LHCN-M2 (cell line): ENCODE data around the gene ALG14. TPM values are rescaled to one million over a fixed set of nuclear protein-coding genes. Genes with fewer than 3 reads are reported as not detected.
"Not testable (repeated sequence)": the region's sequence is repeated elsewhere in the genome, so short reads cannot be mapped to it uniquely, and the experiment has no call there.

Experiments used
- DNase-seq: peaks from one replicate; pipeline ENCODE4 v3.0.0-alpha.2; 2012; ENCODE audit warnings: low read depth
- polyA plus RNA-seq: library from polyadenylated mRNA; unstranded; fragments of >200 nt; gene quantifications from one replicate; pipeline ENCODE4 v1.2.1, GENCODE V29; 2012; ENCODE audit warnings: missing spikeins
- total RNA-seq: library from RNA; depleted of rRNA; stranded (reverse); fragments of >200 nt; gene quantifications from 2 replicates; pipeline ENCODE4 v1.2.3, GENCODE V29; 2014; rRNA removed

The ALG14 gene, protein sequence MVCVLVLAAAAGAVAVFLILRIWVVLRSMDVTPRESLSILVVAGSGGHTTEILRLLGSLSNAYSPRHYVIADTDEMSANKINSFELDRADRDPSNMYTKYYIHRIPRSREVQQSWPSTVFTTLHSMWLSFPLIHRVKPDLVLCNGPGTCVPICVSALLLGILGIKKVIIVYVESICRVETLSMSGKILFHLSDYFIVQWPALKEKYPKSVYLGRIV
- total RNA-seq: 1.5 and 2.7 TPM in 2 replicates
- polyA plus RNA-seq: 3.6 TPM

DNA sequence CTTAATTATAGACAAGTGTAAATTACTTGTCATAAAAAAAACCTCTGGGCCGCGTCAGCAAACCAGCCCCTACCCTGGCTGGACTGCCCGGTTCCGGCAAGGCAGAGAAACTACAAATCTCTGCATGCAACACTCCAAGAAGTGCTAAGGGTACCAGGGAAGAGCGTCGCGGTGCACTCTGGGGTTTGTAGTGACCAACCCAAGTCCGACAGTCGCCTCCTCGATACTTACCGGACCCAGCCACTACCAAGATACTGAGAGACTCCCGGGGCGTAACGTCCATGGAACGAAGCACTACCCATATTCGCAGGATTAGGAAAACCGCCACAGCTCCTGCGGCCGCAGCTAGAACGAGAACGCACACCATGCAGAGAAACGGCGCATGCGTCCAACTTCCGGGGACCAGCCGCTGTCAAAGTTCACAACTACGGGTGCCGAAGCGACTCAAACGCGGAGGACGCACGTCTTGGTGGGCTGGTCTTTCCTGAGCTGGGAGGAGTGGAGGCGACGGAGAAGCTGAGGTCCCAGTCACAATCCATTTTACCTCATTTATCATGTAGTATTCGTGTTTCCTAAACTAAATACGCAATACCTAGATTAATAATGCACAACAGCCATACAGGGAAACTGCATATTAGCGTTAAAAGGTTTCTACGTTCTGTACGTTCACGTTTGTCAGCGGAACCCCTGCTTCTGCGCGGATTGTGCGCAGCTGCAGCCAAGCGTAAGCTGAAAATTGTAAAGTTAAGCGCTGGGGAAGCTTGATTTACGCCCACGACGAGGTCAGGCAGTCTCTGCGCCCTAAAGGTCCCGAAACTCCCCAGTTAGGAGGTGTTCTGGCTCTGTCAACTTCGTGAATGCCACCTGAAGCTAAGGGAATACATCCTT is at the start of gene ALG14:
Gene ALG14 (minus strand): TSS at position 420 of the 888 bp plus-strand sequence. CDS start 53 bp downstream, at position 367.
- DNase-seq: peak; percentile 94

DNA sequence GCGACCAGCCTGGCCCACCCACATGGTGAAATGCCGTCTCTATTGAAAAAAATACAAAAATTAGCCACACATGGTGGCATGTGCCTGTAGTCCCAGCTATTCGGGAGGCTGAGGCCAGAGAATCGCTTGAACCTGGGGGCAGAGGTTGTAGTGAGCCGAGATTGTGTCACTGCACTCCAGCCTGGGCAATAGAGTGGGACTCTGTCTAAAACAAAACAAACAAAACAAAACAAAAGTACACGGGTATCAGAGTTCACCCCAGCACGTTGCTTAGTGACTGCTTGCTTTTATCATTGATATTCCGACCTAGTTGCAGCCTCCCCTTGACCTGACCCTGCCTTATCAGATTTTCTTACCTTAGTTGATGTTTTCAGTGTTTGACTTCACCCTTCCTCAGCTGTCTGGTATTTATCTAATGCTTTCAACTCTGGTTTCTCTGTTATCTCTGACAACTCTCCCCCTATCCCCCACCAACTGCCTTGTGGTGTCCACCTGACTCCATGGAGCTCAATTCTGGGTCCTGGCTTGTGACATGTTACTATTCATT is 49.5 kb upstream of the ALG14 start:
- DNase-seq: no peak

DNA sequence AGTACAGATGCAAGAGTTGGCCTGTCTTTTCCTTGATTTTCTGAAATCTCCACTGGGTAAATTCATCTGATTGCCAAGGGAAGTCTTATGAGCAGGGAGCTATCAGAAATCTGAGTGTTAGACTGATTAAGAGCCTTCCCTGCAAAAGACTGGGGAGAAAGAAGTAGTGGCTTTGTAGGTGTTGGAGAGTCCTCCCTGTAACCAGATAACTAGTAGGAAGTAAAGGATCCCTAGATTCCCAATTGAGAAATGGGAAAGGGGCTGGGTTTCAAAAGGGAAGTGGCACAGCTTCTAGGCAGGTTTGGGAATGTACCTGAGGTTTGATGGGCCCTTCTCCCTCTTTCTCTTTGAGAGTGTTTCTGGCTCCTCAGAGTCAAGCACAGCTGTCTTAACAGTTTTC is 46.5 kb upstream of the ALG14 start:
- no peak for DNase-seq

DNA sequence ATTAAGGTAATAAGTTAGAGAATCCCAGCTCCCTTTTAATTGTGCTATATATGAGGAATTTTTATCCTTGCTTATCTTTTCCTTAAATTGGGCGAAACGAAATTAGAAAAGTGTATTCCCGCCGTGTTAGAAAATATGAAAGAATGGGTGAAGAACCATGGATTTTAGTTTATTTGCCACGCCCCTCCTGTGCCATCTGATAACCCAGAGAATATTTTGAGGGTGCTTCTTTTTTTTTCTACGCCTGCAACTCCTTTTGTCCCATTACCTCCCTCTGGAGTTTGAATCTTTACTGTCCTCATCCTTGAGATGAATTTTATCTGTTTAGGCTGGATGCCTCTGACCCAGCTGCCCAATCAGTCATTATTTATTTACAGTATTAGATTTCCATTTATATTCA is 46.0 kb upstream of the ALG14 start:
- no peak for DNase-seq

DNA sequence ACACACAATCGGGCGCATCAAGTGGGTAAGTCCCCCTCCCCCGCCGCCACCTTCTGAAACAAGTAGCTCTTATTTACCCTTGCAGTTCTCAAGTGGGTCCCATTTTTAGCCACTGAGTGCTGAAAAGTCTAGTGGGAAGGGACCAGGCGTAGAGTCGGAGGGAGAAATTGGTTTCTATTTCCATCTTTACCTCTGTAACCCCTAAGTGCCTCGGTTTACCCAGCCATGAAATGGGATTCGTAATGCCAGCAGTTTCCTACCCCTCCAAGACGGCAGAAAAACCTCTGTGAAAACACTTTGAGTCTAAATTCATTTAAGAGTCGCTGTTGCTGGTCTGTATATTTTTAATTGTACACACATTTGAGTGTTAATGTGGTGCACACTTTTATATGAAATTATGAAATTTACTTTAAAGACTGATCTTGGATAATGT is 45.3 kb upstream of the ALG14 start:
- DNase-seq: no peak

DNA sequence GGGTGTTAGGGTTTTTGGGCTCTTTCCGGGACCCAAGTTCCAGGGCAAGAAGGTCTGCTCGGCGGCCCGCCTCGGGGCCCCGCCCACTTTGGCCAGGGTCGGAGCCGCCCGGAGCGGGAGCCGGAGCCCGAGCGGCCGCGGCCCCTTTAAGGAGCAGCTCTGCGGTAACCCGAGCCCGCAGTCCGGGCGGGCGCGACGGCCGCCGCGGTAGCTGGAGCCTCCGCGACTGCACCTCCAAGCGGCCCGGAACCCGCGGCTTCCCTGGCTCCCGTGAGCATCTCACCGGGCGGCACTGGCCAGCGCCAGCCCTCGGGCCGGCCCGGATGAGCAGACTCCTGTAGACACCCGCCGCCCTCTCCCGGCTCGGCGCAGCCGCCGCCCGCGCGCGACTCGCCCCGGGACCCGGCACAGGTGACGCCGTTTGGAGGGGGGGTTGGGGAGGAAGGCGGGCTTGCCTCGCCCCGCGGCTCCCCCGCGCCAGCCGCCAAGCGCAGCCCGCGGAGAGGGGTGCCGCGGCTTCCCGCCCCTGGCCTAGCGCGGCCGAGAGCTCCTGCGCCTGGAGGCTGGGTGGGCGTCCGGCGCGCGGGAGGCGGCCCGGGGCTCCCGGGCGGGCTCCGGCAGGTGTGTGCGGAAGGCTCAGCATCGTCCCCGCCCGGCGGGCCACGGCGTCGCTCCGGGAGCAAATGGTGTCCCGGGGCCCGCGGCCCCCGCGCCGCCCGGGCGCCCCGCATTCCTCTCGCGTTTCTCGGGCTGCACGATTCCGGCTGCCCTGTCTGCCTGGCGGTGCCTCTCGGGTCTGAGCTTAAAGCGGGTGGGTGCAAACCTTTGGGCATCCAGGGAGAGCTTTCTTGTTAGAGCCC is 44.7 kb upstream of the ALG14 start, which contains the start of gene TLCD4:
Gene TLCD4 (plus strand): TSS at position 149 of the 860 bp plus-strand sequence. CDS start 26,547 bp downstream, outside the sequence.
- peak; percentile 8 for DNase-seq

DNA sequence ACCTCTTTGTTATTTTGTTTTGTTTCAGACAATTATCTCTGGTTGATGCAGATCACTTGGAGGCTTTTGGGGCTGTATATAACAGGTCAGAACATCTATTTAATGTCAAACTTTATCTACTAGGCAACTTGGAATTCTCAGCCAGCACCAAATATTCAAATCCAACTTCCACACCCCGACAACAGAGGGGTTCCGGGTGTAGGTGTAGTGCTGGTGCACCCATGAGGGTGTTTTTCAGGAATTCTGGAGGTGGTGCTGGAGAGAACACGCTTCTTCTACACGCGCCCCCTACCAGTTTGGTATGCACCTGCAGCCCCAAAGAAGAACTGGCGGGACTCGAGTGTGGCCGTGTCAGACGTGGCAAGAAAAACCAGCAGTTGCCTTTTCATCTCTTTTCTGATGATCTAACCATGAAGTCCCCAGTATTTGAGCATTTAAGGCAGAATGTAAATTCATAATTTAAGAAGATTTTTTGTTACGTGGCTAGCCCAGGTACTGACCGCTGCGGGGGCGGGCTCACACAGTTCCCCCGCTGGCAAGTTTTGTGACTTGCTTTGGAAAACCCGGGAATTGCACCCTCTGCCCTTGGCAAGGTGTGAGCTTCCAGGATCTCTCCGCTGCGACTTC is 43.9 kb upstream of the ALG14 start:
- DNase-seq: peak; percentile 35

DNA sequence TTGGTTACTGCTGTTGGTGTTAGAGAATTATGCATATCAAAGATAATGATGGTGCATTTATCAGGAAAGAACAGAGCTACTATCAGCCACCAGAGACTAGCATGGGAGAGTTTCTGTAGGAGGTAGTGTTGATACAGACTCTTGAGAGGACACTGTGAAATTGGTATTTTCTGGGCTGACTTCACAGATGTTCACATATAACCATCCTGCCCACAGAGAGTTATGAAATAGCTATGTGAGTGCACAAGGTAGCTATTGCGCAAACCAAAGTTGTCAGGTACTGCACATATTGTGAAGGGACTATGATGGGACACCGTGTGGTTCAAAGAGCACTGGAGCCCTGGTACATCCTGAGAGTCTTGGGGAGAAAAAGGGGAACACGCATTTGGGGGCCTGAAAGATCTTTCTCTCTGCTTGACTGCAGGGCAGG is 43.0 kb upstream of the ALG14 start:
- no peak for DNase-seq

DNA sequence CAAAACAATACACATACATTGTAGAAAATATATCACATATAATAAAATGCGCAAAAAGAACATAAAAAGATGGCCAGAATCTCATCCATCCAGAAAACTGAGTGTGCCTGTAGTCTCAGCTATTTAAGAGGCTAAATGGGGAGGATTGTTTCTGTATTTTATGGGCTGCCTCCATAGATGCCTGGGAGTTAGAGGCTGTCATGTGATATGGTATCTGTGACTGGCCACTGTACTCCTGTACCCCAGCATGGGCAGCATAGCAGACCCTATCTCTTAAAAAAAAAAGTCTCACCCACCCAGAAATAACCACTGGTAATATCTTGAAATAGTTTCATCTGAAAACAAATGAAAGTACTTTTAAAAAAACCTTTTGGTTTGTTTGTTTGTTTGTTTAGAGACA is 40.9 kb upstream of the ALG14 start:
- no peak for DNase-seq

DNA sequence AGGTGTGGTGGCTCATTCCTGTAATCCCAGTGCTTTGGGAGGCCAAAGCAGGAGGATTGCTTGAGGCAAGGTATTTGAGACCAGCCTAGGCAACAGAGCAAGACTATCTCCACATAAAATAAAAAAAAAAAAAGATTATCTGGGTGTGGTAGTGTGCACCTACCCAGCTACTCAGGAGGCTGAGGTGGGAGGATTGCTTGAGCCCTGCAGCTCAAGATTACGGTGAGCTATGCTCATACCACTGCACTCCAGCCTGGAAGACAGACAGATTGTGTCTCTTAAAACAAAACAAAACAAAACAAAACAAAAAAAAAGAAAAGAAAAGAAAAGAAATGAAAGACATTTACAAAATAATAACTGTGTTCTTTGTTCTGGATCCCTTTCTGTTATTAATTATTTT is 38.3 kb upstream of the ALG14 start:
- no peak for DNase-seq

DNA sequence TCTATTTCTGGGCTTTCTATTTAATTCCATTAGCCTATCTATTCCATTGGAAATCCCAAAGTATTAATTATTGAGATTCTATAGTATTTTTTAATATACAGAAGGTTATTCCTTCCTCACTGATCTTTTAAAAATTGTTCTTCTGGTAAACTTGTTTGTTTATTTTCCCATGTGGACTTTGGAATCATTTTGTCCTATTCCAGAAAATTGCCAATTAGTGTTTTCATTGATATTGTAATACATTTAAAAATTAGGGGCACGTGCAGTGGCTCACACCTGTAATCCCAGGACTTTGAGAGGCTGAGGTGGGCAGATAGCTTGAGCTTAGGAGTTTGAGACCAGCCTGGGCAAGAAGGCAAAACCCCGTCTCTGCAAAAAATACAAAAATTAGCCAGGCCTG is 36.0 kb upstream of the ALG14 start:
- no peak for DNase-seq

DNA sequence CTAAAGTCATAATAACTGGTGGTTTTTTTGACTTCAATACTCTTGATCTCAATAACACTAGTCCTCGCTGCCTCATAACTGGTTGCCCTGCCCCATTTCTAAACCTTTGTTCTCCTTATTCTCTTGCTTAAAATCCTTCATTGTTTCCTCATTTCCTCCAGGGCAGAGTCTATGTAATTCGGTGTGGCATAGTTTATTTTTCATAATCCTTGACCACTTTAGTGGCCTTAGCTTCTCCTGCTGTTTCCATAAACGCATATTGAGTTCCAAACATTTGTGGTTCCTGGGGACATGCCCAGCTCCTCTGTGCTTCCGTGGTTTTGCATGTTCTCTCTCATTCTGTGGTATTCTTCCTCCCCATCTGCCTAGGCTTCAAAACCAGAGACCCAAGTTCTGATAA is 25.4 kb upstream of the ALG14 start:
- peak; percentile 33 for DNase-seq

DNA sequence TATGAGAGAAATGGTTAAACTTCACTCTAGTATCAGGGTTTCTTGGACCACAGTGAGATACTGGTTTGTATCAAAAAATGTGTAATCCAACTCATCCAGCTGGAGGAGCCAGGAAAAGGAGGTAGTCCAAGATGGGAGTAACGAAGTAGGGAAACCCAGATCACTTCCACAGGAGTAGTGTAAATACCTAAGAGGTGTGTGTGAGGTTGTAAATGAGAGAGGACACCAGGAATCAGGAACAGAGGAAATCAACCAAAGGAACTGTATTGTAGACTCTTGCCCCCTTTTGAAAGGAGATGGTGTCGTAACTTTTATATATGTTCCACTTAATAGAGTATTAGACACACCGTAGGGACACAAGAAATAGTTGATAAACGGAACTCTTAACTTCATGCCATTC is 24.7 kb upstream of the ALG14 start:
- DNase-seq: no peak

DNA sequence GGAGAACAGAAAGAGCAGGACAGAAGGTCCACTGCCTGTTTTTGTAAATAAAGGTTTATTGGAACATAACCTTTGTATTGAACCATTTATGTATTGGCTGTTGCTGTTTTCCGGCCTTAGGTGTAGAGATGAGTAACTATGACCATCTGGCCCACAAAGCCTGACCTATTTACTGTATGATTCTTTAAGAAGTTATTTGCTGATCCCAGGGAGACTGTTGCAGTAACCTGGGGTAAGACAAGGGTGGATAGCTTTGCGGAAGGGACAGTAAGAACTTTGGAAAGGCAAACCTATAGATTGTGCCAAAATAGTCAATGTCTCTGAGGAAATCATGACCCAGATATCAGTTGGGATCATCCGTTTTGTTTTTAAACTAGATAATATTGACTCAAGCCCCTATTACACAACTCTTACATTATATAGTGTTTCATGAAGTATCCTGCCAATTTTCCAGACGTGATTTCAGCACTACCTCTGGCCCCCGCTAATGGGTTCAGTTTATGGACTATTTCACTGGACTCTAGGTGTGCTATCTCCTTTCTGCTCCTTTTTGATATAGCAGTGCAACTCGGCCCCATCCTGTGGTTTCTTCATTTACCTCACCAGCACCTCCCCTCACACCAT is 23.6 kb upstream of the ALG14 start:
- DNase-seq: no peak

DNA sequence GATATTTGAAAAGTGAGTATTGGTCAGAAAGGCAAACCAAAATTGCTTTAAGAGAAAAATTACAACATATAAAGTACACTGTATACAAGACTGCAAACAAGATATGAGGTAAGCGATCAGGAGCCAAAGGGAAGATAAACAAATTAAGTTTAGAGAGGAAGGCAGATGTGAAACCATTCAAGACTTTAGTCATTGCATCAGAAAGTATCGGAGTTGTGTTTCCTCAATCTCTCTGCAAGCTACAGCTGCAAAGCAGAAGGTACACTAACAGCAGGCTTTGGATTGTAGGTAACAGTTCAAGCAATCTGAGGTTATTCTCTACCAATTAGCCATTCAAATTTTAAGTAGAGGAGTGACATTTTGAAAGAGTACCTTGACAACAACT is 23.1 kb upstream of the ALG14 start:
- no peak for DNase-seq

DNA sequence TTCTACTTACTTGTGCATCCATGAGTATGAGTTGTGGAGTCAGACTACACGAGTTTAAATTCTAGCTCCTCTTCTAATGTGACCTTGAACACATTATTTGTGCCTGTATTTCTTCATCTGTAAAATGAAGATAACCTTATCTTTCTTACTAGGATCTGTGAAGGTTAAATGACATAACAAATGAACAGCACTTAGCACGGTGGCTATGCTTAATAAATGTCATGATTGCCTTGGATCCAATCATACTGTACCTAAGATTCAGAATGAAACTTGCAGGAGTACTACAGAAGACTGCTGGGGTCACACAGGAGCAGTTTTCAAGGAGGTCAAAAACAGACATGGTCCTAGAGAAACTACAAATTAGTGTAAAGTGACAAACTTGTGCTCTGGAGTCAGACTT is 22.2 kb upstream of the ALG14 start:
- no peak for DNase-seq

DNA sequence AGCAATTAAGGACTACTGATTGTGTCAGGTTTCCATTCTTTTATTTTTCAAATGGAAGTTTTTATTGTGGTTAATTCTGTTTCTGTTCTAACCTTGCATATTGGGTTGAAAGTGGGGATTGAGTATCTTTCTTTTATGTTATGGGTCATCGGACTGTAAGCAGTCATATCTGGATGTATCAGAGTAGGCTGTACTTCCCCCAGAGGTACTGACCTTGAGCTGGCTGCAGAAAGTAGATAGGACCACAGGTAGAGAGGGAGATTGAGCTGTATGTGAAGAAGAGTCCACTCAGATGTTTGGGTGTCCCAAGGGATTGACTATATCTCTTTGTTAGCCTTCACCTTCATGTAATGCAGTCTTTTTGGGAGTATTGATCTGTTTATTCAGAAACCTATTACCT is 20.5 kb upstream of the ALG14 start:
- DNase-seq: no peak

DNA sequence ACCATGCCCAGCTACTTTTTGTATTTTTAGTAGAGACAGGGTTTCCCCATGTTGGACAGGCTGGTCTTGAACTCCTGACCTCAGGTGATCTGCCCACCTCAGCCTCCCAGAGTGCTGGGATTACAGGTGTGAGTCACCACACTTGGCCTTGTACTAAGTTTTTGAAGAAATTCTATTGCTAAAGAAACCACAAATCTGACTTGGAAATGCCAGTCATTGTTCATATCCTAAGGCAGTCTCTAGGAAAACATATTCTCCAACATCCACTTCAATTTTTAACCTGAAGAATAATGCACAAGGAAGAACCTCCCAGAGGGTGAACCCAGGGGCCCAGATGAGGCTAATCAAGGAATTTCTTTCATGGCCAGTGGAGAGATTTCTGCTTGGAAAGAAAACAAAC is 20.1 kb upstream of the ALG14 start:
- DNase-seq: not testable (repeated sequence)

DNA sequence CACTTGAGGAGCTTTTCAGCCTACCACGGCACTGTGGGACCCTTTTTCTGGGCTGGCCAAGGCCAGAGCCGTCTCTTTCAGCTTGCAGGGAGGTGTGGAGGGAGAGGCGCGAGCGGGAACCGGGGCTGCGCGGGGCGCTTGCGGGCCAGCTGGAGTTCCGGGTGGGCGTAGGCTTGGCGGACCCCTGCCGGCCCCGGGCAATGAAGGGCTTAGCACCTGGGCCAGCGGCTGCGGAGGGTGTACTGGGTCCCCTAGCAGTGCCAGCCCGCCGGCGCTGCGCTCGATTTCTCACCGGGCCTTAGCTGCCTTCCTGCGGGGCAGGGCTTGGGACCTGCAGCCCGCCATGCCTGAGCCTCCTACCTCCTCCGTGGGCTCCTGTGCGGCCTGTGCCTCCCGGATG is 18.5 kb upstream of the ALG14 start:
- DNase-seq: not testable (repeated sequence)

DNA sequence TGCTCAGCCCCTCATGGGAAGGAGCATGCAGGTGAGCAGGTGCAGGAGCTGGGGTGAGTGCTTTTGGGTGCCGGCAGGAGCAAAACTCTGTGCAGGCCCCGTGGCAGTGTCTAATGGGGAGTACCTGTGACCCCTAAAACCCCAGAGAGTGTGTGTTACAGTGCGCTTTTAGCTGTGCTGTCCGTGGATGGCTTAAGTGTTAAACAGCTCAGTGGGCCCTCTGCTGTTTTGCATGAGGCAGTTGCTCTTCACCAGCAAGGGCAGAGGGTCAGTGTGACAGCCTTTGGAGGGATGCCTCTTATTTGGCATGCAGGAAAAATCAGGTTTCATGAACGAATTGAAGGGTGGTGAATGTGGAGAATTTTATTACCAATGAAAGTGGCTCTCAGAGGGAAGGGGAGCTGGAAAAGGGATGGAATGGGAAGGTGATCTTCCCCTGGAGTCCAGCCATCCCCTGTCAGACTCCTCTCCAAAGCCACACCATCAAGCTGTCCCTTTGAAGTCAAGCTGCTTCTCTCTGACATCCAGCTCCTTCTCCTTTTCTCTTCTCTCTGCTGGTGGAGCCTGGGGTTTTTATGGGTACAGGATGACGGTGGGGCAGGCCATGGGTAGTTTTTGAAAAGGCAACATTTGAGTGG is 17.0 kb upstream of the ALG14 start:
- no peak for DNase-seq
